8988T (cell line): ENCODE results near the gene PODNL1.

Source experiments
- DNase-seq: peaks from one replicate; pipeline ENCODE4 v3.0.0; 2011

The PODNL1 gene

DNA sequence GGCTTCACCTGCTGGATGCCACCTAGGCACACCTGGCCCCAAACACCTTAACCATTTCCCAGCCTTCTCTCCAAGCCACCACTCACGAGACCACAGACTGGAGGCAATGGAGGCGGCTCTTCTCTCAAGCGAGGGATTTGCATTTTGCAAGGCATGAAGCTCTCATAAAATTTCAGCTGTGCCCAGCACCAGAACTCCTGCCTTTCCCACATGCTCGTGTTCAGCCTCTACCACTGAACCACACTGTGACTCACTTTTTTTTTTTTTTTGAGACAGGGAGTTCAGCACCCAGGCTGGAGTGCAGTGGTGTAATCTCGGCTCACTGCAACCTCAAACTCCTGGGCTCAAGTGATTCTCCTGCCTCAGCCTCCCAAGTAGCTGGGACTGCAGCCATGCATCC is 50.7 kb downstream of the PODNL1 start:
- no peak for DNase-seq

DNA sequence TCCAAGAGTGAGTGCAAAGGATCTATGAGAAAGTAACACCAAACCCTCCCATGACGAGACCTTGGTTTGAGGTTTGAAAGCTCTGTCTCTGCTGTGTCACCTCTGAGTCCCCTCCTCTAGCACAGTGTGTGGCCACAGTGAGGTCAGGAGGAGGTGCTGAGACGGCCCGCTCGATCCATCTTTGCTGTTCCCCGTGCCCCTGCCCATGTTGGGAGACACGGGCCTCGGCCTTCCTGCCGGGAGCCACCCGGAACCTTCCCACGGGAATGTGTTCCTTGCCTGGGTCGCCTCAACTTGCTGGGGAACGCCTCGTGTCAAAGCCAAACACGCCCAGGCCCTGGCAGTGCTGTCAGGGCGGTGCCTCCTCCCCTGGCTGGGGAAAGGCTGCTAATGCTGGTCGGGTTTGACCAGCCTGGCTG is 51.2 kb downstream of the PODNL1 start:
- DNase-seq = no peak

- DNase-seq = no peak
Observed at GRCh38 chr19:13885826-13886365, 52.3 kb downstream of the PODNL1 start.

DNA sequence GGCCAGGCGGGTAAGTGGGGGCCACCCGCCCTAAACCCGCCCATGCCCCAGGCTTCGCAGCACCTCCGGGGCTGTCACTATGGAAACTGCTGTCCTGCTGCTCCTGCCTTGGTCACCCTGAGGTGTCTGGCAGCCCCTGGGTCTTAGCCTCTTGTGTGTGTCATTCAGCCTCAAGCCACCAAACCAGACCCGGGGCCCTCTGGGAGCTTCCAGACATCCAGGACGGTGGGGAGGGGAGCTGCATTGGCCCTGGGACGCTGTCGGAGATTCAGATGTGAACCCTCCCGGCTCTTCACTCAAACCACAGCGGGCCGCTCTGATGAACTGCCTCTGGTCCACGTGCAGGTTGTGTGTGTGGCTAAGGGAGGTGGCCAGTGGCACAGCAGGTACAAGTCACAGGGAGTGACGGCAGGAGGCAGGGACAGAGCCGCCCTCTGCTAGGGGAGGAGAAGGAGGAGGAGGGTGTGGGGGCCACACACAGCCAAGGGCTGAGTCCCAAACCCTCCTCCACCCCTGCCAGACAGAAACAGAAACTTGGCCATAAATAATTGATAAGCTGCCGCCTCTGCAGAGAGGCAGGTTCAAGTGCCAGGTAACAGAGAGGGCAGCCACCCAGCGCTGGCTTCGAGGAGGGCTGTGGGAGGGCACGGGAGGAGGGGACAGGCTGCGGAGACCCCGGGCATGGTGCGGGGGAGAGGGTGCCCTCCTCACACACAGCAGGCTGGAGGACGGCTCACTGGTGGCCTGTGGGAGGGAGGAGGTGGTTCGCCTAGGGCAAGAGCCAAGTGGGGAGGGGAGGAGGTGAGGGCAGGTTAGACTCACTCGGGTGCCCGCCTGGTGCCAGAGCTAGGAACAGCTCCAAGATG is 53.3 kb downstream of the PODNL1 start:
- DNase-seq = no peak

DNA sequence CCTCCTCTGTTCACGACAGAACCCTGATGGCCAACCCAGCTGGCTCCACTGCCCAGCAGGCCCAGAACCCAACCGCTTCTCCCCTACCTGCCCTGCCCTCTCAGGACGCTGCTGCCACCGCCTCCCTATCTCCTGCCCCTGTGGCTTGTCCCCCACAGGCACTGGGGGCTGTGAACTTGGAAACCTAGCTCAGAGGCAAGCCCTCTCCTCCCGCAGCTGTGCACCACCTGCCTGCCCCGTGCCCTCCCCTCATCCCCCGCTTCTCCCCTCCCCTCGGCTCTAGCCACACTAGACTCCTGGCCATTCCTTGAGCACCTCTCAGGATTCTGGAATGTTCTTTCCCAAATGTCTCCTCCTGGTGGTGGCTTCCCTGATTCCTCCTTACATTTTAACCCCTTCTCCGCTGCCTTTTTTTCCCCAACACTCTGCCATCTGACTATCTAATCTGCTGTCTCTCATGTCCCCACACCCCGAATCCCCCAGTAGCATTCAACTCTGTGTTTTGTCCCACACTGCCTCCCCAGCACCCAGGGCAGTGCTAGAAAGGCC is 54.6 kb downstream of the PODNL1 start:
- DNase-seq = no peak

GRCh38 chr19:13882836-13883235 is 55.4 kb downstream of the PODNL1 start:
- no peak for DNase-seq

DNA sequence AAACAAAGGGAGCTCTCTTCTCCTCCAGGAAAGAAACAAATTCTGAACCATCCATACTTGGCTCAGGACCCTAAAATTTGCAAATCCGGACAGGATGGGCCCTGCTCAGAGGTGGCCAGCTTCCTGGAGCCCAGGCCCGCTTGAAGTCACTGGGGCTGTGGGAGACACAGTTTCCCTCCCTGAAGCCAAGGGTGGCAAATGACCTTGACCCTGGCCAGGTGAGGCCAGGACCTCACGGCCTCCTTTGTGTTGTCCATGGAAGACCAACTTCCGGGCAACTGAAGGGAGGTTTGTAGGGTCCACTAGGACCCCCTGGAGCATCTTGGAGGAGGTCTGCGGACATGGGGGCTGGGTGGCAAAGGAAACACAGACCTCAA is 55.8 kb downstream of the PODNL1 start:
- no peak for DNase-seq

DNA sequence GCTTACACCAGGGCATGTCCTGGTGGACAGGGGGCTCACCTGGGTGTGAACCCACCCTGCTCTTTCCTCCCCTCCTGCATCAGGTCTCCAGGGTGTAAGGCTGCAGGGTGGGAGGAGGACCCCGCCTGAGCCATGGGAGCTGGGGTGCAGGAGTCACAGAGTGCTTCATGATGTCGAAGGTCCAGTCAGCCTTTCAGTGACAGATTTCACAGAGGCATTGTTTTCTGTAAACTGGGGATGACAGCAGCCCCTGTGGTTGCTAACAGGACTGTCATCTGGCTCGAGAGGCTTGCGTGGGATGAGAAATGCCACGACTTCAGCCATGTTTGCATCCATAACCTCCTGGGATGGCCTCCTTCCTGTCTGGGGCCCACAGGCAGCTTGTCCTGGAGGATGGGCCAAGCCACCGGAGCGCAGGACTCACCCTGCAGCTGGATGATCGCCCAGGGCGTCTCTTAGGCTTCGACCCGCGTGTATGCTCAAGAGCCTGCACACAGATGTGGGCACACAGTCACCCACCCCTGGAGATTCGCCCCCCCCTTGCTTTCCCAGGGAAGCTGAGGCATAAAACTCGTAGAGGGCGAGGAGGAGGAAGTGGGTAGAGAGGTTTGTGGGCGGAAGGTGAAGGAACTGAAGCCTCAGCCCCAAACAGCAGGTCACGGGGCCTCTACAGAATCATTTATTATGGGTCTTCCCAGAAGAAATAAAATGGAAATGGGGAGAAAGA is 56.4 kb downstream of the PODNL1 start:
- DNase-seq = no peak

GRCh38 chr19:13881251-13881691 is 56.9 kb downstream of the PODNL1 start:
- DNase-seq = no peak
